ENCODE measurements around the gene CDC42BPG. TPM values are rescaled to one million over a fixed set of nuclear protein-coding genes. Genes with fewer than 3 reads are reported as not detected.

CDC42BPG gene
- polyA plus RNA-seq, 1 experiment, result 0.02 TPM

- DNase-seq (ENCODE audit: low read depth), result no peak
- POLR2A ChIA-PET, result no interaction called here
- CTCF ChIA-PET, result interaction anchor here (0.5 to 1.3 kb wide), 6 partner anchors 8 to 341 kb away, joined by 3 to 13 read pairs (median 3); partner anchors contain the start of gene ZNHIT2
- TF ChIP-seq CTCF (IDR thresholded peaks at IDR 0.05; ENCODE audit: insufficient read depth, low read depth, low read length), result no peak
- H3K4me3 ChIP-seq (ENCODE audit: low read depth, low read length), result peak overlapping the region; percentile 55
- peaks cover 23% of the 10 kb centered on the region for H3K36me3 ChIP-seq (ENCODE audit: control insufficient read depth, insufficient read depth, low read length)
- no peaks in the 10 kb centered on the region for H3K27me3 ChIP-seq (ENCODE audit: control insufficient read depth, insufficient read depth, low read length)
These were observed 67.6 kb downstream of the CDC42BPG start for GRCh38 chr11:64776875-64777274.

GRCh38 chr11:64776425-64776824 lies 68.0 kb downstream of the CDC42BPG start:
- Histone ChIP-seq H3K27me3 (ENCODE audit: control insufficient read depth, insufficient read depth, low read length) (no peaks in the 10 kb centered on the region), H3K36me3 (ENCODE audit: control insufficient read depth, insufficient read depth, low read length) (peaks cover 23% of the 10 kb centered on the region), H3K4me3 (ENCODE audit: low read depth, low read length) (peak overlapping the region; percentile 55)
- DNase-seq (ENCODE audit: low read depth), result no peak
- ChIA-PET CTCF (interaction anchor here (0.5 to 1.3 kb wide), 4 partner anchors 9 to 287 kb away, joined by 3 to 13 read pairs (median 4); no protein-coding TSS in a partner anchor), POLR2A (no interaction called here)
- no peak for TF ChIP-seq CTCF (IDR thresholded peaks at IDR 0.05; ENCODE audit: insufficient read depth, low read depth, low read length)

- ChIA-PET CTCF (interaction anchor here (0.6 to 4.5 kb wide), 2 partner anchors 12 to 123 kb away, joined by 3 to 11 read pairs; no protein-coding TSS in a partner anchor), POLR2A (no interaction called here)
- peaks cover 39% of the 10 kb centered on the region for H3K36me3 ChIP-seq (ENCODE audit: control insufficient read depth, insufficient read depth, low read length)
- no peak overlapping the region for H3K4me3 ChIP-seq (ENCODE audit: low read depth, low read length)
- no peak for TF ChIP-seq CTCF (IDR thresholded peaks at IDR 0.05; ENCODE audit: insufficient read depth, low read depth, low read length)
- DNase-seq (ENCODE audit: low read depth), result no peak
- H3K27me3 ChIP-seq (ENCODE audit: control insufficient read depth, insufficient read depth, low read length), result no peaks in the 10 kb centered on the region
These were observed 70.3 kb downstream of the CDC42BPG start for GRCh38 chr11:64774144-64774543.

Other genes starting within 250 kb of the CDC42BPG start
- gene NRXN2, start 121.5 kb downstream of the CDC42BPG start, polyA plus RNA-seq (2011; rRNA removed), result 0.05 and 0.20 TPM in 2 replicates
- 3.2 and 5.3 TPM in 2 replicates for gene RASGRP2, start 100.5 kb downstream of the CDC42BPG start, polyA plus RNA-seq (2011; rRNA removed)
- gene PYGM, start 84.7 kb downstream of the CDC42BPG start, polyA plus RNA-seq (2011; rRNA removed), result 0.10 TPM in 2 replicates
- 40.3 and 41.7 TPM in 2 replicates for gene SF1, start 66.1 kb downstream of the CDC42BPG start, polyA plus RNA-seq (2011; rRNA removed)
- 9.4 and 22.4 TPM in 2 replicates for gene MAP4K2, start 41.4 kb downstream of the CDC42BPG start, polyA plus RNA-seq (2011; rRNA removed)
- 14.4 and 27.8 TPM in 2 replicates for gene MEN1, start 34.1 kb downstream of the CDC42BPG start, polyA plus RNA-seq (2011; rRNA removed)
- gene EHD1, start 34.0 kb upstream of the CDC42BPG start, polyA plus RNA-seq (2011; rRNA removed), result 95.3 and 191 TPM in 2 replicates
- 3.7 and 7.0 TPM in 2 replicates for gene ATG2A, start 72.6 kb upstream of the CDC42BPG start, polyA plus RNA-seq (2011; rRNA removed)
- gene PPP2R5B, start 80.0 kb upstream of the CDC42BPG start, polyA plus RNA-seq (2011; rRNA removed), result 16.0 and 18.5 TPM in 2 replicates
- not detected in 2 replicates for gene GPHA2, start 91.2 kb upstream of the CDC42BPG start, polyA plus RNA-seq (2011; rRNA removed)
- gene MAJIN, start 127.5 kb upstream of the CDC42BPG start, polyA plus RNA-seq (2011; rRNA removed), result not detected in 2 replicates
- gene BATF2, start 152.3 kb upstream of the CDC42BPG start, polyA plus RNA-seq (2011; rRNA removed), result 1.1 and 1.5 TPM in 2 replicates
- 117 and 141 TPM in 2 replicates for gene ARL2, start 169.5 kb upstream of the CDC42BPG start, polyA plus RNA-seq (2011; rRNA removed)
- gene SNX15, start 182.8 kb upstream of the CDC42BPG start, polyA plus RNA-seq (2011; rRNA removed), result 8.3 and 15.3 TPM in 2 replicates
- gene SAC3D1, start 196.6 kb upstream of the CDC42BPG start, polyA plus RNA-seq (2011; rRNA removed), result 5.9 and 7.3 TPM in 2 replicates
- gene NAALADL1, start 213.9 kb upstream of the CDC42BPG start, polyA plus RNA-seq (2011; rRNA removed), result 25.4 and 38.7 TPM in 2 replicates
- 10.7 and 11.9 TPM in 2 replicates for gene CDCA5, start 239.4 kb upstream of the CDC42BPG start, polyA plus RNA-seq (2011; rRNA removed)
- 41.7 and 91.8 TPM in 2 replicates for gene ZFPL1, start 239.6 kb upstream of the CDC42BPG start, polyA plus RNA-seq (2011; rRNA removed)